HEK293 (cell line): Measurements from ENCODE around the gene EGFR.

ENCODE experiments used
- CTCF ChIA-PET: fragments of 350-600 bp; formaldehyde crosslinking; extraction: SDS; loops from one replicate; lab custom pipeline; 2021; ENCODE audit warnings: antibody characterized with exemption; lab: Yijun Ruan, JAX
- POLR2A ChIA-PET: fragments of 300-600 bp; formaldehyde crosslinking; extraction: SDS; loops from one replicate; lab custom pipeline; 2020; ENCODE audit warnings: antibody characterized with exemption, inconsistent platforms; lab: Yijun Ruan, JAX
- H3K27ac ChIP-seq: fragments of 200-500 bp; sonication (Bioruptor generic); 2 replicates; pipeline ENCODE4 v1.5.1; 2014; ENCODE audit warnings: low read depth, low read length, control low read depth, inconsistent platforms; ENCODE audit errors: extremely low read depth
- H3K36me3 ChIP-seq, 2 experiments: fragments of 200-500 bp in 1 of 2; sonication (Bioruptor generic) in 1 of 2; 1 replicate in 1 of 2; 2 replicates in 1 of 2; pipeline ENCODE4 v1.5.1; 2014 to 2017; ENCODE audit warnings: inconsistent platforms in 2 of 2, low read length in 2 of 2; ENCODE audit not compliant: control insufficient read depth in 2 of 2, insufficient read depth in 1 of 2
- H3K4me1 ChIP-seq: fragments of 200-500 bp; sonication (Bioruptor generic); 2 replicates; pipeline ENCODE4 v1.5.1; 2014; ENCODE audit warnings: mild to moderate bottlenecking, low read length, inconsistent platforms; ENCODE audit not compliant: control insufficient read depth, insufficient read depth
- H3K4me3 ChIP-seq: 2 replicates; pipeline ENCODE4 v1.5.1; 2011; ENCODE audit warnings: low read depth, mild to moderate bottlenecking, control low read depth, low read length, moderate library complexity
- H3K9me3 ChIP-seq: fragments of 200-500 bp; sonication (Bioruptor generic); 2 replicates; pipeline ENCODE4 v1.5.1; 2014; ENCODE audit warnings: low read depth, low read length, inconsistent platforms; ENCODE audit not compliant: control insufficient read depth, insufficient read depth
- GLIS2 ChIP-seq: fragments of 450-650 bp; formaldehyde crosslinking; IDR thresholded peaks from 2 replicates; pipeline ENCODE4 v1.5.1; 2016; ENCODE audit warnings: missing biosample characterization, missing genetic modification characterization
- PBX3 ChIP-seq: sonication (generic); formaldehyde crosslinking; IDR thresholded peaks from 2 replicates; pipeline ENCODE4 v1.8.1; 2022; ENCODE audit warnings: mild to moderate bottlenecking, moderate library complexity, missing genetic modification reagents
- SALL2 ChIP-seq: fragments of 450-650 bp; formaldehyde crosslinking; IDR thresholded peaks from 2 replicates; pipeline ENCODE4 v1.5.0; 2017; ENCODE audit warnings: missing biosample characterization, mild to moderate bottlenecking, missing genetic modification characterization, borderline replicate concordance
- SCRT2 ChIP-seq: fragments of 450-650 bp; formaldehyde crosslinking; IDR thresholded peaks from 2 replicates; pipeline ENCODE4 v1.5.1; 2016; ENCODE audit warnings: missing biosample characterization, missing genetic modification characterization
- ZBTB17 ChIP-seq: fragments of 450-650 bp; formaldehyde crosslinking; IDR thresholded peaks from 2 replicates; pipeline ENCODE4 v1.5.1; 2016; ENCODE audit warnings: missing biosample characterization, missing genetic modification characterization
- ZBTB20 ChIP-seq: fragments of 450-650 bp; formaldehyde crosslinking; IDR thresholded peaks from 2 replicates; pipeline ENCODE4 v1.5.1; 2016; ENCODE audit warnings: missing biosample characterization, missing genetic modification characterization
- ZBTB21 ChIP-seq: fragments of 450-650 bp; formaldehyde crosslinking; IDR thresholded peaks from 2 replicates; pipeline ENCODE4 v1.5.1; 2017; ENCODE audit warnings: missing biosample characterization, missing genetic modification characterization
- ZBTB44 ChIP-seq: fragments of 450-650 bp; IDR thresholded peaks from 2 replicates; pipeline ENCODE4 v1.5.1; 2018; ENCODE audit warnings: missing biosample characterization, mild to moderate bottlenecking, missing genetic modification characterization
- ZFHX2 ChIP-seq: fragments of 450-650 bp; formaldehyde crosslinking; conservative IDR thresholded peaks from 2 replicates; pipeline ENCODE4 v1.5.1; 2016; ENCODE audit warnings: missing biosample characterization, missing genetic modification characterization
- ZFP69B ChIP-seq: fragments of 450-650 bp; formaldehyde crosslinking; IDR thresholded peaks from 2 replicates; pipeline ENCODE4 v1.5.1; 2016; ENCODE audit warnings: missing biosample characterization, missing genetic modification characterization
- ZNF155 ChIP-seq: fragments of 450-650 bp; formaldehyde crosslinking; IDR thresholded peaks from 2 replicates; pipeline ENCODE4 v1.5.1; 2016; ENCODE audit warnings: missing biosample characterization, missing genetic modification characterization
- ZNF169 ChIP-seq: fragments of 450-650 bp; formaldehyde crosslinking; IDR thresholded peaks from 2 replicates; pipeline ENCODE4 v1.5.1; 2016; ENCODE audit warnings: missing biosample characterization, missing genetic modification characterization
- ZNF175 ChIP-seq: fragments of 450-650 bp; formaldehyde crosslinking; IDR thresholded peaks from 2 replicates; pipeline ENCODE4 v1.5.1; 2016; ENCODE audit warnings: missing biosample characterization, missing genetic modification characterization
- ZNF501 ChIP-seq: fragments of 450-650 bp; formaldehyde crosslinking; IDR thresholded peaks from 2 replicates; pipeline ENCODE4 v1.5.1; 2016; ENCODE audit warnings: missing biosample characterization, missing genetic modification characterization
- ZNF530 ChIP-seq: fragments of 450-650 bp; formaldehyde crosslinking; IDR thresholded peaks from 2 replicates; pipeline ENCODE4 v1.5.1; 2016; ENCODE audit warnings: low read depth, missing biosample characterization, missing genetic modification characterization
- ZNF621 ChIP-seq: fragments of 450-650 bp; formaldehyde crosslinking; IDR thresholded peaks from 2 replicates; pipeline ENCODE4 v1.5.1; 2017; ENCODE audit warnings: missing biosample characterization, missing genetic modification characterization
- ZNF626 ChIP-seq: fragments of 450-650 bp; sonication (Bioruptor Pico); formaldehyde crosslinking; IDR thresholded peaks from 2 replicates; pipeline ENCODE4 v1.5.1; 2018; ENCODE audit warnings: missing biosample characterization, missing genetic modification characterization, inconsistent platforms
- ZNF660 ChIP-seq: fragments of 450-650 bp; IDR thresholded peaks from 2 replicates; pipeline ENCODE4 v1.5.1; 2018; ENCODE audit warnings: missing biosample characterization, mild to moderate bottlenecking, missing genetic modification characterization
- ZNF747 ChIP-seq: fragments of 450-650 bp; formaldehyde crosslinking; IDR thresholded peaks from 2 replicates; pipeline ENCODE4 v1.5.1; 2016; ENCODE audit warnings: missing biosample characterization, missing genetic modification characterization
- ZNF777 ChIP-seq: fragments of 450-650 bp; formaldehyde crosslinking; IDR thresholded peaks from 2 replicates; pipeline ENCODE4 v1.5.1; 2017; ENCODE audit warnings: missing biosample characterization, missing genetic modification characterization, borderline replicate concordance
- ZSCAN4 ChIP-seq: fragments of 450-650 bp; formaldehyde crosslinking; IDR thresholded peaks from 2 replicates; pipeline ENCODE4 v1.5.1; 2017; ENCODE audit warnings: missing biosample characterization, missing genetic modification characterization
- TF ChIP-seq, protein P1 (sequence below): fragments of 450-650 bp; formaldehyde crosslinking; IDR thresholded peaks from 2 replicates; pipeline ENCODE4; 2016; ENCODE audit warnings: missing biosample characterization, missing genetic modification characterization
- TF ChIP-seq, protein P2 (sequence below): fragments of 450-650 bp; formaldehyde crosslinking; IDR thresholded peaks from 2 replicates; pipeline ENCODE4 v1.5.1; 2016; ENCODE audit warnings: missing biosample characterization, missing genetic modification characterization
- TF ChIP-seq, protein P3 (sequence below): fragments of 450-650 bp; formaldehyde crosslinking; IDR thresholded peaks from 2 replicates; pipeline ENCODE4 v1.5.1; 2016; ENCODE audit warnings: missing biosample characterization, missing genetic modification characterization

The EGFR gene

GRCh38 chr7:55254242-55254595 lies 235.4 kb downstream of the EGFR start:
- H3K9me3 ChIP-seq: no peaks in the 10 kb centered on the region
- ChIA-PET POLR2A (interaction anchor here (2.0 to 2.5 kb wide), 2 partner anchors 465 to 495 kb away, joined by 12 to 13 read pairs; partner anchors contain the start of gene SEC61G), CTCF (interaction anchor here (0.6 to 5.7 kb wide), 43 partner anchors 7 to 763 kb away, joined by 3 to 141 read pairs (median 5); partner anchors contain the start of gene SEC61G)
- peak overlapping the region; percentile 61; the same call in 1 of the 2 replicates for H3K27ac ChIP-seq
- H3K4me1 ChIP-seq: peaks cover 6% of the 10 kb centered on the region; the same call in 1 of the 2 replicates
- peak overlapping the region; percentile 39; the same call in 1 of the 2 replicates for H3K4me3 ChIP-seq
- TF ChIP-seq ZNF155 (tag by site-specific recombination) (no peak), ZNF660 (tag by site-specific recombination) (no peak), ZNF626 (no peak), ZNF747 (tag by site-specific recombination) (no peak), ZBTB17 (no peak), SCRT2 (tag by site-specific recombination) (no peak), ZNF501 (tag by site-specific recombination) (no peak), ZFP69B (tag by site-specific recombination) (no peak), ZNF621 (no peak), SALL2 (tag by site-specific recombination) (no peak), ZFHX2 (tag by site-specific recombination) (no peak), ZNF175 (tag by site-specific recombination) (no peak), ZBTB21 (tag by site-specific recombination) (no peak), ZNF169 (tag by site-specific recombination) (no peak), ZNF530 (tag by site-specific recombination) (no peak), ZSCAN4 (tag by site-specific recombination) (no peak)
- TF ChIP-seq, protein P1, sequence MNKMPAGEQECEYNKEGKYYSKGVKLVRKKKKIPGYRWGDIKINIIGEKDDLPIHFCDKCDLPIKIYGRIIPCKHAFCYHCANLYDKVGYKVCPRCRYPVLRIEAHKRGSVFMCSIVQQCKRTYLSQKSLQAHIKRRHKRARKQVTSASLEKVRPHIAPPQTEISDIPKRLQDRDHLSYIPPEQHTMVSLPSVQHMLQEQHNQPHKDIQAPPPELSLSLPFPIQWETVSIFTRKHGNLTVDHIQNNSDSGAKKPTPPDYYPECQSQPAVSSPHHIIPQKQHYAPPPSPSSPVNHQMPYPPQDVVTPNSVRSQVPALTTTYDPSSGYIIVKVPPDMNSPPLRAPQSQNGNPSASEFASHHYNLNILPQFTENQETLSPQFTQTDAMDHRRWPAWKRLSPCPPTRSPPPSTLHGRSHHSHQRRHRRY (tag by site-specific recombination): no peak
- no peaks in the 10 kb centered on the region for H3K36me3 ChIP-seq

DNA sequence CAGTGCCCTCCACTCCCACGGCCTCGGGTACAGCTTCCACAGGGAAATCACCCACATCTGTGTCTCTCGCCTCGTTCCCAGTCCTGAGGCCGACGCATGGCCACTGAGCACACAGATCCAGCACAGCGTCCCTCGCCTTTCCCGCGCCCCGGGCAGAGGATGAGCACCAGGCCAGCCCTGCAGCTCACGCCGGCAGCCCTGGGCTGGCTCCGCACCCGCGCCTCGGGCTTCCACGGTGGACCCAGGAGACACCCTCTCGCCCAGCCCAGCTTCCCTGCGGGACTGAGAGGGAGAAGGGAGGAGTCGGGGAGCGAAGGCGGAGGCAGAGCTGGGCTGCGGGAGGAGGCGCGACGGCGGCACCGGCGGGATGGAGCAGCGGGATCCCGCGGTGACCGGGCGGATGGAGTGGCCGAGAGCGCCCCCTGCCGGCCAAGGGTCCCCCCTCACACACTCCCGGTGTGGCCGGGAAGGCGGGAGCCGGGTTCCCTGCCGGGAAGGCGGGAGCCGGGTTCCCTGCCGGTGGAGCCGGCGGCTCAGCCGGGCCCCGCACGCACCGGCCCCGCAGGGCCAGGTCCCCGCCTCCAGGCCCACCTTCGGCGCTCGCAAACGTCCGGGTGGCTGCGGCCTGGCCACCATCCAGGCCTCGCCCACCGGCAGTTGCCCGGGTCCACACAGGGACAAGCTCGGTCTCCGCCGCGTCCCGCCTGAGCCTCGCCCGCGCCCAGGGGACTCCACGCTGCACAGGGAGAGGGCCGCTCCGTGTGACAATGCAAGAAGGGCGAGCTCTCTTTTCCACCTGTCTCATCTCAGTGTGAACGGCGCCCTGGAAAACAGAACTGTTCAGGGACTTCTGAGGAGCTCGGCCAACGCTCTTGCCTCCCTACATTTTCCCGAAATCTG lies 236.0 kb downstream of the EGFR start:
- H3K27ac ChIP-seq: peak overlapping the region; percentile 66; the same call in 1 of the 2 replicates
- TF ChIP-seq, protein P2, sequence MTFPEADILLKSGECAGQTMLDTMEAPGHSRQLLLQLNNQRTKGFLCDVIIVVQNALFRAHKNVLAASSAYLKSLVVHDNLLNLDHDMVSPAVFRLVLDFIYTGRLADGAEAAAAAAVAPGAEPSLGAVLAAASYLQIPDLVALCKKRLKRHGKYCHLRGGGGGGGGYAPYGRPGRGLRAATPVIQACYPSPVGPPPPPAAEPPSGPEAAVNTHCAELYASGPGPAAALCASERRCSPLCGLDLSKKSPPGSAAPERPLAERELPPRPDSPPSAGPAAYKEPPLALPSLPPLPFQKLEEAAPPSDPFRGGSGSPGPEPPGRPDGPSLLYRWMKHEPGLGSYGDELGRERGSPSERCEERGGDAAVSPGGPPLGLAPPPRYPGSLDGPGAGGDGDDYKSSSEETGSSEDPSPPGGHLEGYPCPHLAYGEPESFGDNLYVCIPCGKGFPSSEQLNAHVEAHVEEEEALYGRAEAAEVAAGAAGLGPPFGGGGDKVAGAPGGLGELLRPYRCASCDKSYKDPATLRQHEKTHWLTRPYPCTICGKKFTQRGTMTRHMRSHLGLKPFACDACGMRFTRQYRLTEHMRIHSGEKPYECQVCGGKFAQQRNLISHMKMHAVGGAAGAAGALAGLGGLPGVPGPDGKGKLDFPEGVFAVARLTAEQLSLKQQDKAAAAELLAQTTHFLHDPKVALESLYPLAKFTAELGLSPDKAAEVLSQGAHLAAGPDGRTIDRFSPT (tag by site-specific recombination): 0 out of 2 replicates have a peak, but pooled peaks have one; percentile 11
- TF ChIP-seq GLIS2 (peak; percentile 52; the same call in 1 of the 2 replicates), ZBTB20 (tag by site-specific recombination) (peak; percentile 44; the same call in 1 of the 2 replicates), PBX3 (CRISPR knock-in tag) (peak; percentile 79; the same call in 1 of the 2 replicates), ZBTB44 (tag by site-specific recombination) (0 out of 2 replicates have a peak, but pooled peaks have one; percentile 7), ZNF777 (tag by site-specific recombination) (0 out of 2 replicates have a peak, but pooled peaks have one; percentile 61)
- TF ChIP-seq, protein P3, sequence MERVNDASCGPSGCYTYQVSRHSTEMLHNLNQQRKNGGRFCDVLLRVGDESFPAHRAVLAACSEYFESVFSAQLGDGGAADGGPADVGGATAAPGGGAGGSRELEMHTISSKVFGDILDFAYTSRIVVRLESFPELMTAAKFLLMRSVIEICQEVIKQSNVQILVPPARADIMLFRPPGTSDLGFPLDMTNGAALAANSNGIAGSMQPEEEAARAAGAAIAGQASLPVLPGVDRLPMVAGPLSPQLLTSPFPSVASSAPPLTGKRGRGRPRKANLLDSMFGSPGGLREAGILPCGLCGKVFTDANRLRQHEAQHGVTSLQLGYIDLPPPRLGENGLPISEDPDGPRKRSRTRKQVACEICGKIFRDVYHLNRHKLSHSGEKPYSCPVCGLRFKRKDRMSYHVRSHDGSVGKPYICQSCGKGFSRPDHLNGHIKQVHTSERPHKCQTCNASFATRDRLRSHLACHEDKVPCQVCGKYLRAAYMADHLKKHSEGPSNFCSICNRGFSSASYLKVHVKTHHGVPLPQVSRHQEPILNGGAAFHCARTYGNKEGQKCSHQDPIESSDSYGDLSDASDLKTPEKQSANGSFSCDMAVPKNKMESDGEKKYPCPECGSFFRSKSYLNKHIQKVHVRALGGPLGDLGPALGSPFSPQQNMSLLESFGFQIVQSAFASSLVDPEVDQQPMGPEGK (tag by site-specific recombination): 0 out of 2 replicates have a peak, but pooled peaks have one; percentile 22

More for the DNA sequence above, 236.0 kb downstream of the EGFR start:
- peak overlapping the region; percentile 39 for H3K4me3 ChIP-seq
- peaks cover 6% of the 10 kb centered on the region; the same call in 1 of the 2 replicates for H3K4me1 ChIP-seq
- POLR2A ChIA-PET: interaction anchor here (1.0 to 2.5 kb wide), 5 partner anchors 111 to 496 kb away, joined by 4 to 13 read pairs (median 5); partner anchors contain the start of gene SEC61G
- no peaks in the 10 kb centered on the region for H3K9me3 ChIP-seq
- CTCF ChIA-PET: interaction anchor here (0.6 to 5.7 kb wide), 68 partner anchors 8 to 1142 kb away, joined by 3 to 141 read pairs (median 4); partner anchors contain the start of gene SEC61G
- H3K36me3 ChIP-seq: no peaks in the 10 kb centered on the region
